ENCODE data around the gene MEIS2.

DNA sequence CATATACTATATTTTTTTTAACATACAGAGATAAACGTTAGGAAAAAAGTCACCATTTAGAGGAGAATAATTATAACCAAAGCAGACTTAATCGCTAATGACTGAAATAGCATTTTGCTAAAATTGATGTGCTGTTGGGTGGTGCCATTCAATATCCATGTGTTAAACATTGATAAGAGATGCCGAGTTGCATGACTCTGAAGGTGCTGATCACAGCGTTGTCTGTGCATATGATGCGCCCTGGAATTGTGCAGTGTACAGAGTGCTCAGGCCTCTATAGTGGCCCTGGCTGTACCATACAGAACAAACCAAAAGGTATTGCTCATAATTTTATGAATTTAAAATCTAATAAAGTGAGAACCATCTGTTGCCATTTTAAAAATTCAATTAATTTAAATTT lies 168.3 kb downstream of the MEIS2 start:
- TF ChIP-seq FOXM1 (IDR thresholded peaks at IDR 0.05; ENCODE audit: borderline replicate concordance) (no peak), ELF4 (IDR thresholded peaks at IDR 0.05) (no peak), ARNT (IDR thresholded peaks at IDR 0.05) (no peak), NFRKB (IDR thresholded peaks at IDR 0.05) (no peak), CTBP1 (IDR thresholded peaks at IDR 0.05; ENCODE audit: borderline replicate concordance) (no peak), BHLHE40 (IDR thresholded peaks at IDR 0.05; ENCODE audit: borderline replicate concordance) (no peak), FOXK2 (IDR thresholded peaks at IDR 0.05) (no peak), HDGF (IDR thresholded peaks at IDR 0.05; ENCODE audit: borderline replicate concordance) (no peak), SUZ12 (IDR thresholded peaks at IDR 0.05) (no peak), ZNF384 (IDR thresholded peaks at IDR 0.05) (no peak)
- TF ChIP-seq, protein P1, sequence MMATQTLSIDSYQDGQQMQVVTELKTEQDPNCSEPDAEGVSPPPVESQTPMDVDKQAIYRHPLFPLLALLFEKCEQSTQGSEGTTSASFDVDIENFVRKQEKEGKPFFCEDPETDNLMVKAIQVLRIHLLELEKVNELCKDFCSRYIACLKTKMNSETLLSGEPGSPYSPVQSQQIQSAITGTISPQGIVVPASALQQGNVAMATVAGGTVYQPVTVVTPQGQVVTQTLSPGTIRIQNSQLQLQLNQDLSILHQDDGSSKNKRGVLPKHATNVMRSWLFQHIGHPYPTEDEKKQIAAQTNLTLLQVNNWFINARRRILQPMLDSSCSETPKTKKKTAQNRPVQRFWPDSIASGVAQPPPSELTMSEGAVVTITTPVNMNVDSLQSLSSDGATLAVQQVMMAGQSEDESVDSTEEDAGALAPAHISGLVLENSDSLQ (IDR thresholded peaks at IDR 0.05), result no peak

All from HEK293T (cell line).